Neural cell (in vitro differentiated cells): ENCODE data around the gene ABCC8. TPM values are rescaled to one million over a fixed set of nuclear protein-coding genes. Genes with fewer than 3 reads are reported as not detected.

Experiments used
- H2AFZ ChIP-seq: fragments of 200-600, 300-800 bp; sonication (generic), shearing (Covaris generic); 2 replicates; pipeline ENCODE4 v1.6.0; 2014; ENCODE audit warnings: low read depth, mild to moderate bottlenecking, antibody characterized with exemption, low read length, moderate library complexity
- H3F3A ChIP-seq: fragments of 200-600 bp; shearing (Covaris generic); 2 replicates; pipeline ENCODE4 v1.6.1; 2016; ENCODE audit warnings: mild to moderate bottlenecking, moderate library complexity, mixed read lengths, antibody characterized with exemption, low read length; ENCODE audit not compliant: insufficient read depth, poor library complexity, severe bottlenecking
- H3K27ac ChIP-seq: fragments of 200-600, 300-800 bp; sonication (generic), shearing (Covaris generic); 2 replicates; pipeline ENCODE4 v1.5.1; 2014; ENCODE audit warnings: mild to moderate bottlenecking, low read length, moderate library complexity
- H3K27me3 ChIP-seq: fragments of 300-800, 200-600 bp; sonication (generic), shearing (Covaris generic); 2 replicates; pipeline ENCODE4 v1.6.0; 2014; ENCODE audit warnings: mild to moderate bottlenecking, low read depth, low read length, moderate library complexity; ENCODE audit not compliant: insufficient read depth
- H3K36me3 ChIP-seq: fragments of 300-800, 200-600 bp; sonication (generic), shearing (Covaris generic); 2 replicates; pipeline ENCODE4 v1.5.1; 2014; ENCODE audit warnings: mild to moderate bottlenecking, antibody characterized with exemption, low read length, moderate library complexity; ENCODE audit not compliant: insufficient read depth
- H3K4me2 ChIP-seq: fragments of 300-800, 200-600 bp; sonication (generic), shearing (Covaris generic); 2 replicates; pipeline ENCODE4 v1.6.0; 2014; ENCODE audit warnings: mild to moderate bottlenecking, low read length
- H3K4me3 ChIP-seq: fragments of 300-800, 200-600 bp; sonication (generic), shearing (Covaris generic); 2 replicates; pipeline ENCODE4 v1.5.1; 2014; ENCODE audit warnings: mild to moderate bottlenecking, low read length, moderate library complexity
- H3K79me2 ChIP-seq: fragments of 200-600 bp; shearing (Covaris generic); replicated peaks from 2 replicates; pipeline ENCODE4 v1.6.0; 2014; ENCODE audit warnings: mild to moderate bottlenecking, low read length, moderate library complexity; ENCODE audit not compliant: insufficient read depth
- H3K9ac ChIP-seq: fragments of 300-800, 200-600 bp; sonication (generic), shearing (Covaris generic); 2 replicates; pipeline ENCODE4 v1.6.1; 2016; ENCODE audit warnings: mild to moderate bottlenecking, low read length, mixed read lengths
- H3K9me2 ChIP-seq: fragments of 200-600 bp; shearing (Covaris generic); 2 replicates; pipeline ENCODE4 v1.6.1; 2016; ENCODE audit warnings: mild to moderate bottlenecking, low read length, mixed read lengths; ENCODE audit not compliant: insufficient read depth
- H3K9me3 ChIP-seq: fragments of 200-600, 300-800 bp; sonication (generic), shearing (Covaris generic); 2 replicates; pipeline ENCODE4 v1.6.1; 2016; ENCODE audit warnings: mild to moderate bottlenecking, mixed run types, low read length, moderate library complexity, mixed read lengths
- H4K20me1 ChIP-seq: fragments of 200-600 bp; shearing (Covaris generic); 2 replicates; pipeline ENCODE4 v1.6.1; 2016; ENCODE audit warnings: mild to moderate bottlenecking, mixed run types; ENCODE audit not compliant: insufficient read depth
- EP300 ChIP-seq: fragments of 450-650 bp; conservative IDR thresholded peaks from 2 replicates; pipeline ENCODE4 v1.6.1; 2014; ENCODE audit warnings: antibody characterized with exemption, mild to moderate bottlenecking, moderate library complexity; ENCODE audit not compliant: poor library complexity, severe bottlenecking
- EZH2 ChIP-seq: fragments of 200-600, 300-800 bp; shearing (Covaris generic), sonication (generic); IDR thresholded peaks from 2 replicates; pipeline ENCODE4 v1.6.1; 2014; ENCODE audit warnings: antibody characterized with exemption, low read length, borderline replicate concordance, mild to moderate bottlenecking; ENCODE audit not compliant: insufficient read depth, poor library complexity, severe bottlenecking
- MXI1 ChIP-seq: fragments of 450-650 bp; conservative IDR thresholded peaks from 2 replicates; pipeline ENCODE4 v1.6.1; 2014; ENCODE audit warnings: antibody characterized with exemption, mild to moderate bottlenecking; ENCODE audit not compliant: poor library complexity, severe bottlenecking
- POLR2AphosphoS5 ChIP-seq: IDR thresholded peaks from 2 replicates; pipeline ENCODE4 v1.6.1; 2012
- RAD21 ChIP-seq: fragments of 450-650 bp; conservative IDR thresholded peaks from 2 replicates; pipeline ENCODE4 v1.6.1; 2014; ENCODE audit warnings: antibody characterized with exemption, mild to moderate bottlenecking, moderate library complexity
- SMC3 ChIP-seq: fragments of 450-650 bp; conservative IDR thresholded peaks from 2 replicates; pipeline ENCODE4 v1.6.1; 2014; ENCODE audit warnings: antibody characterized with exemption, mild to moderate bottlenecking, moderate library complexity; ENCODE audit not compliant: poor library complexity
- TAF1 ChIP-seq: IDR thresholded peaks from 2 replicates; pipeline ENCODE4 v1.6.1; 2012; ENCODE audit warnings: low read depth
- polyA plus RNA-seq: library from polyadenylated mRNA; depleted of rRNA; stranded (reverse); fragments of >200 nt; gene quantifications from 2 replicates; pipeline ENCODE4 v1.2.3, GENCODE V29; 2014
- TF ChIP-seq, protein P1 (sequence below): IDR thresholded peaks from 2 replicates; pipeline ENCODE4 v1.6.1; 2012; ENCODE audit warnings: borderline replicate concordance
- TF ChIP-seq, protein P2 (sequence below): fragments of 450-650 bp; IDR thresholded peaks from 2 replicates; pipeline ENCODE4 v1.5.1; 2014; ENCODE audit warnings: antibody characterized with exemption, mild to moderate bottlenecking, moderate library complexity; ENCODE audit not compliant: poor library complexity, severe bottlenecking

The ABCC8 gene
- polyA plus RNA-seq, 1 donor from 2014 or later, result 13.2 TPM

DNA sequence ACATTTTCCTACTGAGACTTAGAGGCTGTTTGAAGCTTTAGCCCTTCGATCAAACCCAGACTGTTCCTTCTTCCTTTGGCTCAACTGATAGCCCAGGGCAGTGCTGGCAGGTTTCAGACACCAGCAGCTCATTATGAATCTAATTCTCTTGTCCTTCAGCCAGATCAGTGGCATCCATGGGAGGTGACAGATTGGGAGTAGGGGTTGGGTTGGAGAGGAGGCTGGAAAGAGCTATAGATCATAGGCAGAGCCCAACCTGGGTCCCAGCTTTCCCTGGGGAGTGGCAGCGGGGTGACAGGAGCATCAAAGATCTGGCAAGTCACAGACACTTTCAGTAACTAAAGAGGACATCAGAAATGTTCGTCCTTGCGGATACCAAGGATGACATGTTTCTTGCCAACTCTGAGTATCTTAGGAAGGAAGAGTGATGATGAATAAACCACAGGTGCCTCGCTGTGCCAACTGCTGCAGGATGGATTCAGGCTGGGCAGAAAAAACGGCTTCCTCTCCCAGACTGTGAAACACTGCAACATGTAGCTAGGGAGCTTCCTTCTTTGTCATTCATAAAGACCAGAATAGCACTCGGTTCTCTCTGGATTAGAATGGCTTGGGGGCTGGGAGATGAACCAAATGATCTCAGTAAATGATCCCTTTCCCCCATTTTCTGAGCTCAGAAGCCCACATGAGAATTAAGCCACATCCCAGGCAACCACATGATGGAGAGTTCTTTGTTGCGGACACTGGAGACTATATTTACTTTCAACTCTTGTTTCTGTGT is 19.1 kb downstream of the ABCC8 start:
- no peak overlapping the region for H3K4me2 ChIP-seq
- no peak overlapping the region for H2AFZ ChIP-seq

DNA sequence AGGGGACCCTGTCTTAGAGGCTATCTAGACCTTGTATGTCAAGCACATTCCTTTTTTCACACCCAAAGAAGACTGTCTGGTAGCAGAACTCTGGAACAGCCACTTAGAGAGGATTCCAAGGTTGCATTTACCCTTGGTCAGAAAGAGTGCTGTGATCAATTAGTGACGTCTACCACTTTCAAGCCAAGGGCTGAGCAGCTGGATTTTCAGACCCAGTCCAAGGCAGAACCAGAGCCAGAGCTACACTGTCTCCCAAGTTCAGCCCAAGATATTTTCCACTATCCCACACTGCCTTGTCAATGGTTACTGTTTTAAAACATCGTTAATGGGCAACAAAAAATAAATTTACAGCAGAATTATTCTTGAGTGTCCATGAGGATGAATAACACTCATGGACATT is 24.0 kb downstream of the ABCC8 start:
- Histone ChIP-seq H3K9me2 (no peaks in the 10 kb centered on the region), H3K9ac (no peak overlapping the region), H3K9me3 (no peaks in the 10 kb centered on the region), H3F3A (no peaks in the 10 kb centered on the region), H3K27me3 (no peaks in the 10 kb centered on the region), H3K27ac (no peak overlapping the region), H3K4me3 (no peak overlapping the region), H4K20me1 (no peaks in the 10 kb centered on the region), H3K36me3 (no peaks in the 10 kb centered on the region), H3K79me2 (no peaks in the 10 kb centered on the region), H3K4me2 (no peak overlapping the region), H2AFZ (no peak overlapping the region)
- TF ChIP-seq TAF1, result no peak
- no peak for TF ChIP-seq SMC3
- no peak for TF ChIP-seq MXI1
- no peak for TF ChIP-seq RAD21
- no peak for TF ChIP-seq EZH2
- TF ChIP-seq, protein P1, sequence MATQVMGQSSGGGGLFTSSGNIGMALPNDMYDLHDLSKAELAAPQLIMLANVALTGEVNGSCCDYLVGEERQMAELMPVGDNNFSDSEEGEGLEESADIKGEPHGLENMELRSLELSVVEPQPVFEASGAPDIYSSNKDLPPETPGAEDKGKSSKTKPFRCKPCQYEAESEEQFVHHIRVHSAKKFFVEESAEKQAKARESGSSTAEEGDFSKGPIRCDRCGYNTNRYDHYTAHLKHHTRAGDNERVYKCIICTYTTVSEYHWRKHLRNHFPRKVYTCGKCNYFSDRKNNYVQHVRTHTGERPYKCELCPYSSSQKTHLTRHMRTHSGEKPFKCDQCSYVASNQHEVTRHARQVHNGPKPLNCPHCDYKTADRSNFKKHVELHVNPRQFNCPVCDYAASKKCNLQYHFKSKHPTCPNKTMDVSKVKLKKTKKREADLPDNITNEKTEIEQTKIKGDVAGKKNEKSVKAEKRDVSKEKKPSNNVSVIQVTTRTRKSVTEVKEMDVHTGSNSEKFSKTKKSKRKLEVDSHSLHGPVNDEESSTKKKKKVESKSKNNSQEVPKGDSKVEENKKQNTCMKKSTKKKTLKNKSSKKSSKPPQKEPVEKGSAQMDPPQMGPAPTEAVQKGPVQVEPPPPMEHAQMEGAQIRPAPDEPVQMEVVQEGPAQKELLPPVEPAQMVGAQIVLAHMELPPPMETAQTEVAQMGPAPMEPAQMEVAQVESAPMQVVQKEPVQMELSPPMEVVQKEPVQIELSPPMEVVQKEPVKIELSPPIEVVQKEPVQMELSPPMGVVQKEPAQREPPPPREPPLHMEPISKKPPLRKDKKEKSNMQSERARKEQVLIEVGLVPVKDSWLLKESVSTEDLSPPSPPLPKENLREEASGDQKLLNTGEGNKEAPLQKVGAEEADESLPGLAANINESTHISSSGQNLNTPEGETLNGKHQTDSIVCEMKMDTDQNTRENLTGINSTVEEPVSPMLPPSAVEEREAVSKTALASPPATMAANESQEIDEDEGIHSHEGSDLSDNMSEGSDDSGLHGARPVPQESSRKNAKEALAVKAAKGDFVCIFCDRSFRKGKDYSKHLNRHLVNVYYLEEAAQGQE, result no peak

More for the DNA sequence above, 19.1 kb downstream of the ABCC8 start:
- H3K9ac ChIP-seq, result no peak overlapping the region
- H3F3A ChIP-seq, result no peaks in the 10 kb centered on the region
- no peaks in the 10 kb centered on the region for H3K36me3 ChIP-seq
- H3K9me2 ChIP-seq, result no peaks in the 10 kb centered on the region
- TF ChIP-seq SMC3 (no peak), EZH2 (no peak), RAD21 (no peak), MXI1 (no peak), EP300 (no peak), POLR2AphosphoS5 (no peak), TAF1 (no peak)
- TF ChIP-seq, protein P1, result no peak
- TF ChIP-seq, protein P2, sequence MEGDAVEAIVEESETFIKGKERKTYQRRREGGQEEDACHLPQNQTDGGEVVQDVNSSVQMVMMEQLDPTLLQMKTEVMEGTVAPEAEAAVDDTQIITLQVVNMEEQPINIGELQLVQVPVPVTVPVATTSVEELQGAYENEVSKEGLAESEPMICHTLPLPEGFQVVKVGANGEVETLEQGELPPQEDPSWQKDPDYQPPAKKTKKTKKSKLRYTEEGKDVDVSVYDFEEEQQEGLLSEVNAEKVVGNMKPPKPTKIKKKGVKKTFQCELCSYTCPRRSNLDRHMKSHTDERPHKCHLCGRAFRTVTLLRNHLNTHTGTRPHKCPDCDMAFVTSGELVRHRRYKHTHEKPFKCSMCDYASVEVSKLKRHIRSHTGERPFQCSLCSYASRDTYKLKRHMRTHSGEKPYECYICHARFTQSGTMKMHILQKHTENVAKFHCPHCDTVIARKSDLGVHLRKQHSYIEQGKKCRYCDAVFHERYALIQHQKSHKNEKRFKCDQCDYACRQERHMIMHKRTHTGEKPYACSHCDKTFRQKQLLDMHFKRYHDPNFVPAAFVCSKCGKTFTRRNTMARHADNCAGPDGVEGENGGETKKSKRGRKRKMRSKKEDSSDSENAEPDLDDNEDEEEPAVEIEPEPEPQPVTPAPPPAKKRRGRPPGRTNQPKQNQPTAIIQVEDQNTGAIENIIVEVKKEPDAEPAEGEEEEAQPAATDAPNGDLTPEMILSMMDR, result no peak
- no peaks in the 10 kb centered on the region for H4K20me1 ChIP-seq
- H3K9me3 ChIP-seq, result no peaks in the 10 kb centered on the region
- no peak overlapping the region for H3K27ac ChIP-seq
- no peaks in the 10 kb centered on the region for H3K27me3 ChIP-seq
- H3K4me3 ChIP-seq, result no peak overlapping the region
- H3K79me2 ChIP-seq, result no peaks in the 10 kb centered on the region
